ENCODE measurements around the gene AKIRIN1.

Gene AKIRIN1

DNA sequence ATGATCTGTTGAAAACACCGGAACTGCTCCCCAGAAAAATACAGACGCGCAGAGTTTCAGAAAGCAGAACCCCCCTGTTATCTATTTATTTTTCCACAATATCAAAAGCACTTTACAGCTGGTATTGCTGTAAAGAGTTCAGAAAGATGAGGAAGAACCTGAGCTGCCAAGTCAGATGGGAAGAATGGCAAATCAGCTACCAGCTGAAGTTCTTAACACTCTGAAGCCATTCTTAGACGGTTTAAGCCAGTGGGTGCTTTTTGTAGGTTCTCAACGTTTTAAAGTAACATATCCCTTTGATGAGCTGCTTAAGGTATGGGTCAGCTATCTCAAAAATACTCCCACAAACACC lies 714 bp upstream of the AKIRIN1 start:
- peaks cover 29% of the 10 kb centered on the region for H3K36me3 ChIP-seq (ENCODE audit: control insufficient read depth, low read length)
- peaks cover 30% of the 10 kb centered on the region for H3K4me1 ChIP-seq (ENCODE audit: control insufficient read depth, low read length)
- peaks cover 48% of the 10 kb centered on the region for H3K79me2 ChIP-seq (ENCODE audit: control insufficient read depth, low read length)
- H3F3A ChIP-seq (ENCODE audit: control insufficient read depth, insufficient read depth) = no peaks in the 10 kb centered on the region
- H3K27me3 ChIP-seq (ENCODE audit: control insufficient read depth, low read length) = peaks cover 8% of the 10 kb centered on the region; the same call in 1 of the 2 replicates
- H3K4me3 ChIP-seq (ENCODE audit: low read length) = peak overlapping the region; percentile 84
- H3K9me3 ChIP-seq (ENCODE audit: control insufficient read depth, insufficient read depth, low read length) = no peaks in the 10 kb centered on the region
- no peaks in the 10 kb centered on the region for H3K9me2 ChIP-seq (replicated peaks; ENCODE audit: control insufficient read depth, low read length)
- H4K20me1 ChIP-seq (ENCODE audit: control insufficient read depth, insufficient read depth, low read depth, low read length) = peaks cover 17% of the 10 kb centered on the region
- peak overlapping the region; percentile 57 for H3K27ac ChIP-seq (ENCODE audit: low read depth, low read length)
- TF ChIP-seq, protein P1, sequence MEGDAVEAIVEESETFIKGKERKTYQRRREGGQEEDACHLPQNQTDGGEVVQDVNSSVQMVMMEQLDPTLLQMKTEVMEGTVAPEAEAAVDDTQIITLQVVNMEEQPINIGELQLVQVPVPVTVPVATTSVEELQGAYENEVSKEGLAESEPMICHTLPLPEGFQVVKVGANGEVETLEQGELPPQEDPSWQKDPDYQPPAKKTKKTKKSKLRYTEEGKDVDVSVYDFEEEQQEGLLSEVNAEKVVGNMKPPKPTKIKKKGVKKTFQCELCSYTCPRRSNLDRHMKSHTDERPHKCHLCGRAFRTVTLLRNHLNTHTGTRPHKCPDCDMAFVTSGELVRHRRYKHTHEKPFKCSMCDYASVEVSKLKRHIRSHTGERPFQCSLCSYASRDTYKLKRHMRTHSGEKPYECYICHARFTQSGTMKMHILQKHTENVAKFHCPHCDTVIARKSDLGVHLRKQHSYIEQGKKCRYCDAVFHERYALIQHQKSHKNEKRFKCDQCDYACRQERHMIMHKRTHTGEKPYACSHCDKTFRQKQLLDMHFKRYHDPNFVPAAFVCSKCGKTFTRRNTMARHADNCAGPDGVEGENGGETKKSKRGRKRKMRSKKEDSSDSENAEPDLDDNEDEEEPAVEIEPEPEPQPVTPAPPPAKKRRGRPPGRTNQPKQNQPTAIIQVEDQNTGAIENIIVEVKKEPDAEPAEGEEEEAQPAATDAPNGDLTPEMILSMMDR (IDR thresholded peaks at IDR 0.05; ENCODE audit: low read depth, low read length, poor library complexity, severe bottlenecking) = no peak
- no peak for TF ChIP-seq EZH2phosphoT487 (IDR thresholded peaks at IDR 0.05; ENCODE audit: borderline replicate concordance, low read length)
- peak overlapping the region; percentile 98 for H3K4me2 ChIP-seq (ENCODE audit: low read length)

DNA sequence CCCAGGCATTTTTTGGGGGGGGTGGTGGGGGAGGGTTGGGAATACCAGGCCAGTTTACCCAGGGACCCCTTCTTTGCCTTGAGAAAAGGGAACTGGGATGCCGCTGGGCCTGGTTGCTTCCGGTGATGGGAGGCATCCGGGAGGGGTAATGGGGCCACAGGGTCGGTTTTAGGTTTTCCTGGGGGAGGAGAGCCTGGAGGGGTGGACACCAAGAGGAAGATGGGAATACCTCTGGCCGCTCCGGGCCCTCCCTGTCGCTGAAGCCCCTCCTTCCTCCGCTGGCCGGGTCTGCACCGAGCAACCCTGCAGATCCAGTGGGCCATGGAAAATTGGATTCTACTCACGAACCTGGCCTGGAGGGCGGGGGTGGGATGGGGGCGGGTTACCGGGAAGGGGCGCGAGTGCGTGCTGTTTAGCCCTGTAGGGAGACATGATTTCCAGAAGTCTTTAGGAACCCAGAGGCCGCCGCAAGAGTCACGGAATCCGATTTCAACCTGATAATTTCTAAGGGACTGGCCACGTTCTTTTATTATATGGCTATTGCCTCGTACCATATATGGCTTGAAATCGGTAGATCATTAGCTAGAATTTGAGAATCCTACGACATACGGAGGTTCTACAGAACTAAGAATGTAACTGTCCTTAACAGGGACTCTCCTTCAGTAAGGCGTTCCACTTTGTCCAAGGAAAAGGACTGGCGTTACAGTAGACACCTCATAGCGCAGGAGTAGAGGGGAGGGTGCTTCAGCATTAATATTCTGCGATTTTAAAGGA lies 749 bp downstream of the AKIRIN1 start:
- Histone ChIP-seq H3K4me1 (ENCODE audit: control insufficient read depth, low read length) (peaks cover 44% of the 10 kb centered on the region), H3K79me2 (ENCODE audit: control insufficient read depth, low read length) (peaks cover 62% of the 10 kb centered on the region), H3K9me2 (replicated peaks; ENCODE audit: control insufficient read depth, low read length) (no peaks in the 10 kb centered on the region)

DNA sequence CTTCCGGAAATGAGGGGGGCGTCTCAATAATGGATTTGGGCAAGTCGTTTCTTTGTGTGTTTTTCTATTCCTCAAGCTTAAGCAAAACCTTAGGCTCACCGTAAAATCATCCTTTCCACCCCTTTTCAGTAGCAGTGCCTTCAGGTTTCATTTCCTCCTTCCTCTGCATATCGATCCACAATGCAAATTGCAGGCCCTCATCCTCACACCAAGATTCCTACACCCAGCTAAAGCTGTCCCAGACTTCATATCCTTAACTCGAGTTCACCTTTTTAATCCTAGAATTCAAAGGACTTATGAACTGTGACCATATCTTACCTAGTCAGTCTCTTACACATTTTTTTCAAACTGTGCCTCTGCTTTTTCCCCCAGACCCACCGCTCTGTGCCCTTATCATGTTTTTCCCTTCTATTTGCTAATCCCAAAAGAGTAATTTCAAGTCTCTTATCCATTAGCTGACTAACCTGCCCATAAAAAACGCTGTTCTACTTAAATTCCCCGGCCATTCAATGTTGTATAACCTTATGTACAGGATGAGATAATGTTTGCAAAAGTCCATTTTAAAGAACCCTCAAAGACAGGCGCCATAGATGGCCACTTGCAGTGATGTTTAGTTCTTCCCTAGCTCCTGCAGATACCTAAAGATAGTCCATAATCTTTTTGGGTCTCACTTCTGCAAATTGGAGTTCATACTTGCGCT lies 1.5 kb downstream of the AKIRIN1 start:
- Histone ChIP-seq H3K4me1 (ENCODE audit: control insufficient read depth, low read length) (peaks cover 50% of the 10 kb centered on the region), H3K27ac (ENCODE audit: low read depth, low read length) (peak overlapping the region; percentile 47), H3K4me3 (ENCODE audit: low read length) (peak overlapping the region; percentile 84), H3K36me3 (ENCODE audit: control insufficient read depth, low read length) (peaks cover 44% of the 10 kb centered on the region), H3K79me2 (ENCODE audit: control insufficient read depth, low read length) (peaks cover 70% of the 10 kb centered on the region), H3K27me3 (ENCODE audit: control insufficient read depth, low read length) (no peaks in the 10 kb centered on the region), H3K9me2 (replicated peaks; ENCODE audit: control insufficient read depth, low read length) (no peaks in the 10 kb centered on the region), H3K4me2 (ENCODE audit: low read length) (peak overlapping the region; percentile 90), H3F3A (ENCODE audit: control insufficient read depth, insufficient read depth) (no peaks in the 10 kb centered on the region), H4K20me1 (ENCODE audit: control insufficient read depth, insufficient read depth, low read depth, low read length) (peaks cover 25% of the 10 kb centered on the region), H3K9me3 (ENCODE audit: control insufficient read depth, insufficient read depth, low read length) (no peaks in the 10 kb centered on the region)
- no peak for TF ChIP-seq EZH2phosphoT487 (IDR thresholded peaks at IDR 0.05; ENCODE audit: borderline replicate concordance, low read length)
- TF ChIP-seq, protein P1 (IDR thresholded peaks at IDR 0.05; ENCODE audit: low read depth, low read length, poor library complexity, severe bottlenecking) = no peak

More for the DNA sequence above, 749 bp downstream of the AKIRIN1 start:
- H3K27ac ChIP-seq (ENCODE audit: low read depth, low read length) = peak overlapping the region; percentile 47
- peaks cover 37% of the 10 kb centered on the region for H3K36me3 ChIP-seq (ENCODE audit: control insufficient read depth, low read length)
- H3K27me3 ChIP-seq (ENCODE audit: control insufficient read depth, low read length) = no peaks in the 10 kb centered on the region
- H3K4me2 ChIP-seq (ENCODE audit: low read length) = peak overlapping the region; percentile 90
- H3F3A ChIP-seq (ENCODE audit: control insufficient read depth, insufficient read depth) = no peaks in the 10 kb centered on the region
- H4K20me1 ChIP-seq (ENCODE audit: control insufficient read depth, insufficient read depth, low read depth, low read length) = peaks cover 18% of the 10 kb centered on the region
- no peak for TF ChIP-seq EZH2phosphoT487 (IDR thresholded peaks at IDR 0.05; ENCODE audit: borderline replicate concordance, low read length)
- TF ChIP-seq, protein P1 (IDR thresholded peaks at IDR 0.05; ENCODE audit: low read depth, low read length, poor library complexity, severe bottlenecking) = no peak
- peak overlapping the region; percentile 84 for H3K4me3 ChIP-seq (ENCODE audit: low read length)
- no peaks in the 10 kb centered on the region for H3K9me3 ChIP-seq (ENCODE audit: control insufficient read depth, insufficient read depth, low read length)

Data from DOHH2 (cell line).